Measurements from ENCODE around the gene ERFL.

ERFL gene

GRCh38 chr19:41935760-41936415 lies 7.6 kb upstream of the ERFL start:
- H3K27ac ChIP-seq, result no peak overlapping the region
- TF ChIP-seq, protein P1, sequence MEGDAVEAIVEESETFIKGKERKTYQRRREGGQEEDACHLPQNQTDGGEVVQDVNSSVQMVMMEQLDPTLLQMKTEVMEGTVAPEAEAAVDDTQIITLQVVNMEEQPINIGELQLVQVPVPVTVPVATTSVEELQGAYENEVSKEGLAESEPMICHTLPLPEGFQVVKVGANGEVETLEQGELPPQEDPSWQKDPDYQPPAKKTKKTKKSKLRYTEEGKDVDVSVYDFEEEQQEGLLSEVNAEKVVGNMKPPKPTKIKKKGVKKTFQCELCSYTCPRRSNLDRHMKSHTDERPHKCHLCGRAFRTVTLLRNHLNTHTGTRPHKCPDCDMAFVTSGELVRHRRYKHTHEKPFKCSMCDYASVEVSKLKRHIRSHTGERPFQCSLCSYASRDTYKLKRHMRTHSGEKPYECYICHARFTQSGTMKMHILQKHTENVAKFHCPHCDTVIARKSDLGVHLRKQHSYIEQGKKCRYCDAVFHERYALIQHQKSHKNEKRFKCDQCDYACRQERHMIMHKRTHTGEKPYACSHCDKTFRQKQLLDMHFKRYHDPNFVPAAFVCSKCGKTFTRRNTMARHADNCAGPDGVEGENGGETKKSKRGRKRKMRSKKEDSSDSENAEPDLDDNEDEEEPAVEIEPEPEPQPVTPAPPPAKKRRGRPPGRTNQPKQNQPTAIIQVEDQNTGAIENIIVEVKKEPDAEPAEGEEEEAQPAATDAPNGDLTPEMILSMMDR (conservative IDR thresholded peaks at IDR 0.05), result no peak
- TF ChIP-seq ZFX (IDR thresholded peaks at IDR 0.05), result no peak

GRCh38 chr19:41934849-41935374 lies 6.7 kb upstream of the ERFL start:
- TF ChIP-seq, protein P1 (conservative IDR thresholded peaks at IDR 0.05), result peak; percentile 80
- no peak for TF ChIP-seq ZFX (IDR thresholded peaks at IDR 0.05)
- no peak overlapping the region for H3K27ac ChIP-seq

DNA sequence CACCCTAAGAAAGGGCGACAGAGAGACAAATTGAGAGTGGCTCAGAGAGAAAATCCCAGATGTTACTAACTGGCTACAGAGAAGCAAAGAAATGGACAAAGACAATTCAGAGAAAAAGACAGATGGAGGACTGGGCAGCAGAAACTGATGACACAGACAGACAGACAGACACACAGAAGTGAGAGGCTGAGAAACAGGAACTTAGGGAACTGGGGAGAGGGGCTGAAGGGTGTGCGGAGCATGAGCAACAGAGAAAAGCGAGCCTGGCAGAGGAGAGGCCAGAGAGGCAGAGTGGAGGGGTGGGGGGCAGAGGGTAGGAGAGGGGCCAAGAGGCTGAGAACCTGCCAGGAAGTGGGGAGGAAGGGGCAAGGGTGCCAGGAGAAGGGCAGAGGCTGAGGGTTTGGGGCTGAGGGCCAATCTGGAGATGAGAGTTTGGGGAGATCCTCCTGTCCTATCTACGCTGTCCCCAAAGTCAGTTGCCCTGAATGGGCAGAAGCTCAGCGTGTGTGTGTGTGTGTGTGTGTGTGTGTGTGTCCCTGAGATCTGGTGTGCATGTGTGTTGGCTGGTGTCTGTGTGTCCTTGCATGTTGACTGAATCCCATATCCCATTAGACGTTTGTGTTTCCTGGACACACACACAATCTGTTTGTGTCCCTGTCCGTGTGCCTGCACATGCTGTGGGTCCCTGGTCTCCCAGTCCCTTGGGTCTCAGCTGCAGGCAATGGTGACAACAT lies 5.6 kb upstream of the ERFL start:
- H3K27ac ChIP-seq, result no peak overlapping the region
- no peak for TF ChIP-seq ZFX (IDR thresholded peaks at IDR 0.05)
- TF ChIP-seq, protein P1 (conservative IDR thresholded peaks at IDR 0.05), result no peak

GRCh38 chr19:41932720-41933332 lies 4.6 kb upstream of the ERFL start:
- H3K27ac ChIP-seq, result no peak overlapping the region
- TF ChIP-seq, protein P1 (conservative IDR thresholded peaks at IDR 0.05), result no peak
- TF ChIP-seq ZFX (IDR thresholded peaks at IDR 0.05), result no peak

- no peak for TF ChIP-seq ZFX (IDR thresholded peaks at IDR 0.05)
- TF ChIP-seq, protein P1 (conservative IDR thresholded peaks at IDR 0.05), result no peak
These were observed 4.0 kb upstream of the ERFL start for GRCh38 chr19:41932259-41932719.

DNA sequence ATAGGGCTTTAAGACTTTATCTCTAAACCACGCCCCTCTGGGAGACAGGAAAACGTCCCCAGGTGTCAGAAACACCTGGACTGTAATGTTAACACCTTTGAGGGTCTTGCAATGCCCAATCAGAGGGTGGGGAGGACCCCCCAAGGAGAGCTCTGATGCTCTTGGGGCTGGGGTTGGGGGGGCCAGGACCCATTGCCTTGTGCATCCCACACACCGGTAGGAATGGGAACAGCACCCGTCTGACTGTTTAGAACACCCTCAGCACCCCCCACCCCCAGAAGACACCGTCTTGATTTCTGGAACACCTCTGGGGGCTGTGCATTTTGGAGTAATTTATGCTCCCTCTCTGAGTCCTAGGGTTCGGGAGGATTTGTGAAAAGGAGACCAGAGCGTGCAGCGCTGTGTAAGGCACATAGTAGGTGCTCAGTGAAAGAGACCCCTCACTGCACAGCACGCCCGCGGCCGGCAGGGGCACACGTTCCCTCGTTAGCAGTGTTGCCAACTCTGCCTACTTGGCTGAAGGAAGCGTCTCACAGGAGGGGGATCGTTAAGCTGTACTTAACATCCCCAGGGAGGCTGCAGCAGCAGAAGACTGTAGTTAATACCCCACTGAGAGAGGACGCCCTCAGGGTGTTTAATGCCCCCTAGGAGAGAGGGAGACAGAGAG lies 2.8 kb upstream of the ERFL start:
- TF ChIP-seq ZFX (IDR thresholded peaks at IDR 0.05), result no peak
- TF ChIP-seq, protein P1 (conservative IDR thresholded peaks at IDR 0.05), result peak; percentile 2; the same call in 1 of the 2 replicates
- no peak overlapping the region for H3K27ac ChIP-seq

More at GRCh38 chr19:41932259-41932719, 4.0 kb upstream of the ERFL start:
- no peak overlapping the region for H3K27ac ChIP-seq
